BE2C (cell line): ENCODE data around the gene CNDP2.

Source experiments
- DNase-seq: peaks from one replicate; pipeline ENCODE4 v3.0.0-alpha.2; 2020
- H3K27me3 ChIP-seq: fragments of 250-450 bp; sonication (Bioruptor Pico); 2 replicates; pipeline ENCODE4 v1.5.1; 2020; ENCODE audit warnings: mild to moderate bottlenecking
- H3K36me3 ChIP-seq: fragments of 250-450 bp; sonication (Bioruptor Pico); 2 replicates; pipeline ENCODE4 v1.5.1; 2020; ENCODE audit warnings: mild to moderate bottlenecking
- H3K4me1 ChIP-seq: fragments of 250-450 bp; sonication (Bioruptor Pico); 2 replicates; pipeline ENCODE4 v1.5.1; 2020
- H3K4me3 ChIP-seq: 2 replicates; pipeline ENCODE4 v1.5.1; 2011; ENCODE audit warnings: low read depth, low read length
- H3K9me3 ChIP-seq: fragments of 250-450 bp; sonication (Bioruptor Pico); 2 replicates; pipeline ENCODE4 v1.5.1; 2020
- CTCF ChIP-seq: IDR thresholded peaks from 2 replicates; pipeline ENCODE4 v1.5.1; 2012; ENCODE audit warnings: mild to moderate bottlenecking, low read depth, low read length

The CNDP2 gene

GRCh38 chr18:74531043-74531442 is 34.9 kb downstream of the CNDP2 start:
- H3K9me3 ChIP-seq: no peaks in the 10 kb centered on the region
- H3K27me3 ChIP-seq: no peaks in the 10 kb centered on the region
- no peak for TF ChIP-seq CTCF
- H3K4me3 ChIP-seq: no peak overlapping the region
- no peaks in the 10 kb centered on the region for H3K36me3 ChIP-seq
- no peak for DNase-seq
- no peaks in the 10 kb centered on the region for H3K4me1 ChIP-seq

- Histone ChIP-seq H3K27me3 (no peaks in the 10 kb centered on the region), H3K4me1 (no peaks in the 10 kb centered on the region), H3K36me3 (no peaks in the 10 kb centered on the region), H3K4me3 (no peak overlapping the region), H3K9me3 (no peaks in the 10 kb centered on the region)
- no peak for TF ChIP-seq CTCF
- no peak for DNase-seq
Observed at GRCh38 chr18:74532511-74533025, 36.4 kb downstream of the CNDP2 start.

DNA sequence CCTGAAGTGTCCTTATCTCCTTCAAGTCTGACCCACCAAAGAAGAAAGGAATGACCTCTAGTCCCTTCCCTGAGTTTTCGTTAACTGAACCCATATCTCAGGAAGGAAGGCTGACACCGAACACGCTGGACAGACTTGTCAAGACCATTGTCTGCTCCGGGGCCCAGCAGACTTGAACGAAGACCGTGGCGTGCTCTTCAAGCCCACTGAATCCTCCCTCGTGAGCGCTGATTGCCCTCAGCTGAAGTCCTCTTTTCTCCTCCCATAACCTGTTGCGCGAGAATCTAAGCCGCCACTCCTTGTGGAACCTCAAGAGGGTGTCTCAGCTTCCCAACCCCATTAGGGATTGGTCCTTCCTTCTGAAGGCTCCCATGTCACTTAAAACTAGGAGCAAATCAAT is 37.5 kb downstream of the CNDP2 start:
- no peaks in the 10 kb centered on the region for H3K9me3 ChIP-seq
- H3K4me1 ChIP-seq: no peaks in the 10 kb centered on the region
- no peak overlapping the region for H3K4me3 ChIP-seq
- no peaks in the 10 kb centered on the region for H3K27me3 ChIP-seq
- no peak for TF ChIP-seq CTCF
- H3K36me3 ChIP-seq: no peaks in the 10 kb centered on the region
- no peak for DNase-seq

- Histone ChIP-seq H3K27me3 (no peaks in the 10 kb centered on the region), H3K4me3 (no peak within 1 kb of the TSS), H3K36me3 (no peaks in the 10 kb centered on the region), H3K4me1 (no peaks in the 10 kb centered on the region), H3K9me3 (no peaks in the 10 kb centered on the region)
- TF ChIP-seq CTCF: no peak
- no peak for DNase-seq
Observed at GRCh38 chr18:74534150-74534969, 38.2 kb downstream of the CNDP2 start, which contains the start of gene CNDP1. Gene CNDP1 (plus strand): TSS chr18:74534500. CDS start chr18:74534668, 168 bp downstream.

- Histone ChIP-seq H3K36me3 (no peaks in the 10 kb centered on the region), H3K9me3 (no peaks in the 10 kb centered on the region)
- no peak for TF ChIP-seq CTCF
Observed at GRCh38 chr18:74534981-74535649, 39.0 kb downstream of the CNDP2 start.

GRCh38 chr18:74539289-74539688 is 43.1 kb downstream of the CNDP2 start:
- TF ChIP-seq CTCF: no peak
- Histone ChIP-seq H3K4me1 (no peaks in the 10 kb centered on the region), H3K27me3 (no peaks in the 10 kb centered on the region), H3K9me3 (no peaks in the 10 kb centered on the region), H3K4me3 (no peak overlapping the region), H3K36me3 (no peaks in the 10 kb centered on the region)
- no peak for DNase-seq

More at GRCh38 chr18:74534981-74535649, 39.0 kb downstream of the CNDP2 start:
- Histone ChIP-seq H3K27me3 (no peaks in the 10 kb centered on the region), H3K4me1 (no peaks in the 10 kb centered on the region), H3K4me3 (no peak overlapping the region)
- DNase-seq: no peak
